Esophagus muscularis mucosa (tissue), 4 donors: Measurements from ENCODE around the gene HS6ST3. TPM values are rescaled to one million over a fixed set of nuclear protein-coding genes. Genes with fewer than 3 reads are reported as not detected.
"Not testable (repeated sequence)": the region's sequence is repeated elsewhere in the genome, so short reads cannot be mapped to it uniquely, and the experiment has no call there.

Experiments used
- DNase-seq: peaks from one replicate; pipeline ENCODE4 v3.0.0-alpha.2; 2017; ENCODE audit errors: extremely low spot score
- H3K27ac ChIP-seq, 4 donors: fragments of 200-600 bp; sonication (generic); replicated peaks in 1 of 4; 1 replicate in 3 of 4; 2 replicates in 1 of 4; pipeline ENCODE4 v1.5.1; 2016 to 2019; ENCODE audit warnings: mild to moderate bottlenecking in 1 of 4
- H3K27me3 ChIP-seq, 4 donors: fragments of 200-600 bp; sonication (generic); one replicate each; pipeline versions ENCODE4 v1.5.1 to v1.6.0; 2016 to 2019
- H3K36me3 ChIP-seq, 4 donors: fragments of 200-600 bp; sonication (generic); one replicate each; pipeline ENCODE4 v1.5.1; 2016 to 2019
- H3K4me1 ChIP-seq, 4 donors: fragments of 200-600 bp; sonication (generic); one replicate each; pipeline ENCODE4 v1.5.1; 2016 to 2019
- H3K4me3 ChIP-seq, 4 donors: fragments of 200-600 bp; sonication (generic); 1 replicate in 2 of 4; 2 replicates in 2 of 4; pipeline ENCODE4 v1.5.1; 2016 to 2019; ENCODE audit warnings: mild to moderate bottlenecking in 4 of 4, moderate library complexity in 1 of 4
- H3K9me3 ChIP-seq, 4 donors: fragments of 200-600 bp; sonication (generic); 1 replicate in 3 of 4; 2 replicates in 1 of 4; pipeline ENCODE4 v1.5.1; 2016 to 2019
- EP300 ChIP-seq: sonication (generic); formaldehyde crosslinking; IDR thresholded peaks from one replicate; pipeline ENCODE4 v1.6.1; 2017; ENCODE audit warnings: antibody characterized with exemption
- POLR2A ChIP-seq: fragments of 450-650 bp; IDR thresholded peaks from one replicate; pipeline ENCODE4 v1.6.1; 2017; ENCODE audit warnings: antibody characterized with exemption, moderate library complexity, mild to moderate bottlenecking, low read depth
- POLR2AphosphoS5 ChIP-seq, 2 donors: sonication (generic); formaldehyde crosslinking; IDR thresholded peaks; one replicate each; pipeline ENCODE4 v1.6.1; 2017; ENCODE audit warnings: antibody characterized with exemption in 2 of 2
- WGBS: methylation state at CpG from one replicate; pipeline ENCODE4 v1.1.5; 2018; 5-methylcytosine and 5-hydroxymethylcytosine counted together
- intact Hi-C: fragments of 100-400 bp; cut with DNase I; formaldehyde crosslinking; loops from one replicate; pipeline ENCODE4 v1.15.1; 2023
- total RNA-seq, 4 donors: library from RNA; depleted of rRNA; stranded (reverse); fragments of >200 nt; gene quantifications; one replicate each; pipeline versions ENCODE4 v1.1.0 to v1.2.1, GENCODE V29; 2016
- TF ChIP-seq, protein P1 (sequence below), 3 experiments: fragments of 200-600 bp in 2 of 3; fragments of 450-650 bp in 1 of 3; sonication (generic) in 2 of 3; IDR thresholded peaks; one replicate each; pipeline ENCODE4 v1.5.1; 2017 to 2019; ENCODE audit warnings: antibody characterized with exemption in 3 of 3, mild to moderate bottlenecking in 2 of 3, moderate library complexity in 1 of 3

HS6ST3 gene
- total RNA-seq, 4 donors from 2014 or later: 4.6 to 12.4 (median 7.9) TPM

DNA sequence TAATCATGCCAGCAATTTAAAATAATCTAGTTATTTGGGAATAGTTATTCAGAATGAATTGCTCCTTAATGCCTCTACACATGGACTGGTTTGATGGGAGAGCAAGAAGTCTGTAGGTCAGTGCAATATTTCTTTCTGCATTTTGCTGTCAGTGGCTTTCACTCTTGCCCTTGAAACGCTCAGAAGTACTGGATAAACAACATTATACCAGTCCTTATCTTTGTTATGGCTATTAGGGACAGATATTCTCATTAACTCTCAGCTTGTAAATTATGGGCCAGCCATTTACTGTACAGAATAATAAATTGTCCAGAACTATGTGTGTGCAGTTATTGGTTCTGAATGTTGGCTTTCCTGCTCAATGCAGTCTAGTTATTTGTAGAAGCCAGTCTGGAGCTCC, 680.0 kb downstream of the HS6ST3 start:
- H3K9me3 ChIP-seq: no peaks in the 10 kb centered on the region
- H3K27me3 ChIP-seq: peaks cover 0 to 5% (median 0%) of the 10 kb centered on the region in 4 donors
- H3K4me1 ChIP-seq: no peaks in the 10 kb centered on the region
- intact Hi-C loops: no loop called here
- H3K27ac ChIP-seq: no peak overlapping the region
- no peaks in the 10 kb centered on the region for H3K36me3 ChIP-seq
- DNase-seq: no peak
- no peak for TF ChIP-seq EP300
- TF ChIP-seq POLR2AphosphoS5 (IDR thresholded peaks at IDR 0.05): no peak
- no peak for TF ChIP-seq POLR2A
- TF ChIP-seq, protein P1, sequence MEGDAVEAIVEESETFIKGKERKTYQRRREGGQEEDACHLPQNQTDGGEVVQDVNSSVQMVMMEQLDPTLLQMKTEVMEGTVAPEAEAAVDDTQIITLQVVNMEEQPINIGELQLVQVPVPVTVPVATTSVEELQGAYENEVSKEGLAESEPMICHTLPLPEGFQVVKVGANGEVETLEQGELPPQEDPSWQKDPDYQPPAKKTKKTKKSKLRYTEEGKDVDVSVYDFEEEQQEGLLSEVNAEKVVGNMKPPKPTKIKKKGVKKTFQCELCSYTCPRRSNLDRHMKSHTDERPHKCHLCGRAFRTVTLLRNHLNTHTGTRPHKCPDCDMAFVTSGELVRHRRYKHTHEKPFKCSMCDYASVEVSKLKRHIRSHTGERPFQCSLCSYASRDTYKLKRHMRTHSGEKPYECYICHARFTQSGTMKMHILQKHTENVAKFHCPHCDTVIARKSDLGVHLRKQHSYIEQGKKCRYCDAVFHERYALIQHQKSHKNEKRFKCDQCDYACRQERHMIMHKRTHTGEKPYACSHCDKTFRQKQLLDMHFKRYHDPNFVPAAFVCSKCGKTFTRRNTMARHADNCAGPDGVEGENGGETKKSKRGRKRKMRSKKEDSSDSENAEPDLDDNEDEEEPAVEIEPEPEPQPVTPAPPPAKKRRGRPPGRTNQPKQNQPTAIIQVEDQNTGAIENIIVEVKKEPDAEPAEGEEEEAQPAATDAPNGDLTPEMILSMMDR (IDR thresholded peaks at IDR 0.05): no peak
- 35% methylated on average over 1 of the region's 1 CpG for WGBS
- H3K4me3 ChIP-seq: no peak overlapping the region

DNA sequence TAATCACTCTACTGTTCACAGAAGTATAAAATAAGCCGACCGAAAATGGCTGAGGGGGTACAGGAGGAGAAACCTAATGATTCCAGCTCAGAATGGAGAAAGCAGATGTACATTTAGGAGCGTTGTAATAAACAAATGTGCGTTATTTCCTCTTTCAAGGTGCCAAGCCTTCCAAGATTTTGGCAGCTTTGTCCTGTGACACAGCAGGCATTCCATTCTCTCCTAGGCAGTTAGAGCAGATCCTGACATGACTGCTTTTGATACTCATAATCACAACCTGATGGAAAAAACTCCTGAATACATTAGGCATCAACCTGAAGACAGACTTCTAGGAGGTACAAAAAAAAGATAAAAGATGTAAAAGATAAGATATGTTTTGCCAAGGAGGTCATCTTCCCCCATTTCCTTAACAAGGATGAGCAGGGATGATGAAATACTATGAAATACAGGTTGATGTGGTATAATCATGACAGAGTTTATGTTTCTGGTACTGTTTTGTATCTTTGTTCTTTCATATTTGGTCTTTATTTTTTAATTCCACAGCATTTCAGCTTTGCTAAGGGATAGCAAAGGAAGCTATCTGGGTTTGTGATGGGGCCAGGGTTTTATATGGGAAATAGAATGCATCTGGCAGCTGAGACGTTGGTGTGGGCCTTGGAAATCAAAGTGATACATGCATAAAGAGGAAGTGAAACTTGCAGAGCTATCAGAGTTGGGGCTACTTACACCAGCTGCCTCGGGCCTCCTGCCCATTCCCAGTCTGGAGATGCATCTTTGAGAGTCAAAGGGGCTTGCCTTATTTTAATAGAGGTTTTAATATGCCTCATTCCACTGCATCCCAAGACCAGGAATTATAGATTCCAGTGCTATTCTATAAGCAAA, 681.8 kb downstream of the HS6ST3 start:
- intact Hi-C loops: no loop called here
- no peak for DNase-seq
- Histone ChIP-seq H3K27ac (no peak overlapping the region), H3K4me1 (no peaks in the 10 kb centered on the region), H3K36me3 (no peaks in the 10 kb centered on the region), H3K4me3 (no peak overlapping the region), H3K27me3 (peaks cover 0 to 5% (median 0%) of the 10 kb centered on the region in 4 donors), H3K9me3 (peaks cover 0 to under 1% (median 0%) of the 10 kb centered on the region in 4 donors)
- TF ChIP-seq POLR2A (no peak), EP300 (no peak), POLR2AphosphoS5 (IDR thresholded peaks at IDR 0.05) (no peak)
- TF ChIP-seq, protein P1 (IDR thresholded peaks at IDR 0.05): no peak
- WGBS: 58% methylated on average over 6 of the region's 6 CpGs

DNA sequence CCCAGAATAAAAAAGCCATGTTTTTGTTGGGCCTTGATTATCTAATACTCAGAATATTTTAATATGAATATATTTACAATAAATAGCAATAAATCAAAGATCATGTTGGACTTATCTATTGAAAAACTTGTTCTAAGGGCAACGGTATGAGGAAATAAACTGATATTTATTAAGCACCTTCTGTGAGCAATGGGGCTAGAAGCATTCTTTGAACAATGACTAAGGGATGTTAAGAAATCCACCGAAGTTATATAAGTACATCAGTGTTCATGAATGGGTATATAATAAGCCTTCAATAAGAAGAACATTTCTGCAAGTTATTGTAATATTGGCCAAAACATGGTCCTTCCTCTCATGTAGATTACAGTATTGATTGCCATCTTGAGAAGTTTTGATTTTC, 682.5 kb downstream of the HS6ST3 start:
- H3K36me3 ChIP-seq: no peaks in the 10 kb centered on the region
- no peaks in the 10 kb centered on the region for H3K4me1 ChIP-seq
- H3K27me3 ChIP-seq: peaks cover 0 to 5% (median 0%) of the 10 kb centered on the region in 4 donors
- no peak overlapping the region for H3K4me3 ChIP-seq
- TF ChIP-seq POLR2A: no peak
- no peak for TF ChIP-seq EP300
- TF ChIP-seq, protein P1 (IDR thresholded peaks at IDR 0.05): no peak
- no peak for TF ChIP-seq POLR2AphosphoS5 (IDR thresholded peaks at IDR 0.05)
- no peak overlapping the region for H3K27ac ChIP-seq
- intact Hi-C loops: no loop called here
- peaks cover 0 to 6% (median under 1%) of the 10 kb centered on the region in 4 donors for H3K9me3 ChIP-seq
- 95% methylated on average over 2 of the region's 2 CpGs for WGBS
- no peak for DNase-seq

DNA sequence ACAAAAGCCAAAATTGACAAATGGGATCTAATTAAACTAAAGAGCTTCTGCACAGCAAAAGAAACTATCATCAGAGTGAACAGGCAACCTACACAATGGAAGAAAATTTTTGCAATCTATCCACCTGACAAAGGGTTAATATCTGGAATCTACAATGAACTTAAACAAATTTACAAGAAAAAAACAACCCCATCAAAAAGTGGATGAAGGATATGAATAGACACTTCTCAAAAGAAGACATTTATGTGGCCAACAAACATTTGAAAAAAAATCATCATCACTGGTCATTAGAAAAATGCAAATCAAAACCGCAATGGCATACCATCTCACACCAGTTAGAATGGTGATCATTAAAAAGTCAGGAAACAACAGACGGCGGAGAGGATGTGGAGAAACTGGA, 688.4 kb downstream of the HS6ST3 start:
- peaks cover 0 to 13% (median 6%) of the 10 kb centered on the region in 4 donors for H3K9me3 ChIP-seq
- intact Hi-C loops, H3K4me3 ChIP-seq, H3K36me3 ChIP-seq, H3K4me1 ChIP-seq, DNase-seq, H3K27ac ChIP-seq, H3K27me3 ChIP-seq: not testable (repeated sequence)
- 98% methylated on average over 3 of the region's 3 CpGs for WGBS

DNA sequence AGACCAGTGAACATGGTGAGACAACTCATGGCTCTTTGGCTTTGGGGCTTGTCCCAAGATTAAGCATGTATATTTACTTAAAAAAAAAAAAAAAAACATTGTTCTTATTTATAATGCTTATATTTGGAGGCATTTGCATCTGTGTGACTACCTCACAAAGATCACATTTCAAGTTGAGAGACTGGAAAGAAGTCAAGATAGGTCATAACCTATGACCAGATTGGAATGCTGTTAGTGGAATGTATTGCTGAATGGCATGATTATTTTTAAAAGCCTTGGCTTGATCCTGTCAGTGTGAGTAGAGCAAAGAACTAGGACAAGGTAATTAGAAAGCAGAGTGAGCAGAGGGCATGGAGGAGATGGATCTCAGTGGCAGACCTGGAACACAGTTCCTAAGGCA, 689.8 kb downstream of the HS6ST3 start:
- no peak overlapping the region for H3K27ac ChIP-seq
- H3K27me3 ChIP-seq: no peaks in the 10 kb centered on the region
- H3K36me3 ChIP-seq: no peaks in the 10 kb centered on the region
- TF ChIP-seq POLR2A (no peak), POLR2AphosphoS5 (IDR thresholded peaks at IDR 0.05) (no peak), EP300 (no peak)
- TF ChIP-seq, protein P1 (IDR thresholded peaks at IDR 0.05): no peak
- intact Hi-C loops: no loop called here
- no peaks in the 10 kb centered on the region for H3K4me1 ChIP-seq
- DNase-seq: no peak
- peaks cover 0 to 13% (median 6%) of the 10 kb centered on the region in 4 donors for H3K9me3 ChIP-seq
- H3K4me3 ChIP-seq: no peak overlapping the region
